GM12872 (cell line): ENCODE results near the gene TCEA3.

ENCODE experiments used
- CTCF ChIP-seq: IDR thresholded peaks from 3 replicates; pipeline ENCODE4 v1.5.1; 2011; ENCODE audit warnings: low read depth, mild to moderate bottlenecking, low read length, moderate library complexity; ENCODE audit not compliant: insufficient read depth

TCEA3 gene

DNA sequence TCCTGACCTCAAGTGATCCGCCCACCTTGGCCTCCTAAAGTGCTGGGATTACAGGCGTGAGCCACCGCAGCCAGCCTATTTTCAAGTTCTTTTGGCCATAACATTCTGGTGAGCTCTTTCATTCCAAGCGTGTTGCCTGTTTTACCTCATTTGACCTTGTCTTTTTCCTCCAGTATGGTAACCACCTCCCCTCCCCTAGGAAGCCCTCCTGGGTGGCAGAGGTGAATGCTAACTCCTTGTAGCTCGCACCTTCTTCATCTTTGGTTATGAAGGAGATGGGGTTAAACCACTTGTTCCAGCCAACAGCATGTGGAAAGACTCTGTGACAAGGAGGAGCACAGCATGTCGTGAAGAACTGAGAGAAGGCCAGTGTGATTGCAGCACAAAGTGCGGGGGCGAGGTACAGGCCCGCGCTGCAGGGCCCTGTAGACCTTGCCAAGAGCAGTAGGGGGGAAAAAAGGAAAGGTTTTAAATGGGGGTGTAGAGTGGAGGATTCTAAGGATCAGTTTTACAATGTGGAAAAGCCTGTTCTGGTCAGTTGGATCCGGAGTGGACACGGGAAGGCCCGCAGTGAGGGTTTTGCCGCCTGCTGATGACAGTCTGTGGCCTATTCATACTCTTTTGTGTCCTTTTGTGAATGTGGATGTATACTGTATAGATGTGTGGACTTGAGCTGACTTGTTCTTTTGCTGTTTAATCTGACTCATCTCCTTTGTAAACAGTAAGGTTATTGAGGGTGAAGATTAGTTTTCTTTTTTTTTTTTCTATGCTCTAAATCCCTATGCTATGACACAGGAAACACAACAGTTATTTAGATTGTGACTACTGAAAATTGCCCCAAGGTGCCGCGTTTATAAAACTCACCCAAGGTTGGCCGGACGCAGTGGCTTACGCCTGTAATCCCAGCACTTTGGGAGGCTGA lies 47.4 kb downstream of the TCEA3 start:
- no peak for TF ChIP-seq CTCF

DNA sequence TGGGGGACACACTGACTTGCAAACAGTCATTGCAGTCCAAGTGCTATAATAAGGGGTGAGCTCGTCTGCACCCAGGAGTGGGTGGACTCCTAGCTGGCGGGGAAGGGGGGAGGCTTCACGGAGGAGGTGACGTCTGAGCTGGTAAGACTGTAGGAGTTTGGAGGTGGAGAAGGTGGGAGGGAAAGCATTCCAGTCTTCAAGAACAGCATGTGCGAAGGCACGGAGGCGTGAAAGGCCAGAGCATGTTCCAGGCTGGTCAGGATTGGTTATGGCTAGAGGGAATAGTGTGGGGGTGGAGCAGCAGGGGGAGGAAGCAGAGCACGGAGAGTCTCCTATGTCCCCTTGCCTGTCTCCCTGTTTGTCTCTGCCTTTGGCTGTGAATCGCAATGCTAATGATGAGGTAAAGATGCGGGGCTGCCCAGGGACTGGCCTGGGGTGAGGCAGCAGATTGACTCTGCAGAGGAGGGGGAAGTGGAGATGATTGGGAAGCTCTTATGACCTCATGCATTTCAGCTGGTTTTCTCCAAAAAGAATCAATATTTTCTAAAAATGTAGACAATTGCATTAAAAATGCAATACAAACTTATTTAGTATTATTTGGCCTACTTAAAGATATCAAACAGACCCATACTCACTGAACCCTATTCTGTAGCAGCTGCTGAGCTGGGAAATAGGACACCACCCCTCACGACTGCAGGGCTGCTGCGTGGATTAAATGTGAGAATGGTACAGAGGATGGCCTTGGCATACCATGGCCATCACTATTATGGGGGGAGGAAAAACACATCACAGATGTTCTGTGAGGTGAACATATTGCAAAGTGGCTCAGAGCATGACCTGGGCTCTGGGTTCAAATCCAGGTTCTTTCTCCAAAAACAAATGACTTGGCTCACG lies 52.3 kb downstream of the TCEA3 start:
- no peak for TF ChIP-seq CTCF

GRCh38 chr1:23370709-23371584 lies 53.6 kb downstream of the TCEA3 start:
- TF ChIP-seq CTCF, result no peak

DNA sequence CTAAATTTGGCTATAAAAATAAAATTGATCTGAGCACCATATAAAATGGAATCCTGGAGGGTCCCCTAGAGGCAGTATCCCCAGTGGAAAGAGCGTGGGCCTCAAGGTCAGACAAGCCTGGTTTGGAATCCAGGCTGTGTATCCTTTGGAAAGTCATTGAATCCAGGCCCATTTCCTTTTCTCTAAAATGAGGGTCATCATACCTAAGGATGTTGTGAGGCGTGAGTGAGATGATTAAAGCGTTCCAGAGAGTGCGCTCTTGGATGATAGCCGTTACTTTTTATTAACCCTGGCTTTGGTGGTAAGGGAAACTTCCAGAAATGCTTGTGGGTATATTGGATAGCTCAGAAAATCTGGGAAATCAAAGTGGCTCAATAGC lies 54.2 kb downstream of the TCEA3 start:
- no peak for TF ChIP-seq CTCF

GRCh38 chr1:23369335-23370013 lies 55.1 kb downstream of the TCEA3 start, which contains the start of gene ZNF436:
ZNF436 (minus strand) TSS chr1:23369836; CDS start chr1:23368005, 1,831 bp downstream.
- TF ChIP-seq CTCF, result no peak

- TF ChIP-seq CTCF, result no peak
Measured at GRCh38 chr1:23368562-23369334, 55.8 kb downstream of the TCEA3 start.
